ENCODE results near the gene TM9SF1. TPM values are rescaled to one million over a fixed set of nuclear protein-coding genes. Genes with fewer than 3 reads are reported as not detected.

TM9SF1 gene
- total and polyA plus RNA-seq, 10 of the 15 experiments (the other 5 are each of a cell fraction or from before 2014, with no cell fraction given), result 7.2 to 39.2 (median 17.6) TPM

DNA sequence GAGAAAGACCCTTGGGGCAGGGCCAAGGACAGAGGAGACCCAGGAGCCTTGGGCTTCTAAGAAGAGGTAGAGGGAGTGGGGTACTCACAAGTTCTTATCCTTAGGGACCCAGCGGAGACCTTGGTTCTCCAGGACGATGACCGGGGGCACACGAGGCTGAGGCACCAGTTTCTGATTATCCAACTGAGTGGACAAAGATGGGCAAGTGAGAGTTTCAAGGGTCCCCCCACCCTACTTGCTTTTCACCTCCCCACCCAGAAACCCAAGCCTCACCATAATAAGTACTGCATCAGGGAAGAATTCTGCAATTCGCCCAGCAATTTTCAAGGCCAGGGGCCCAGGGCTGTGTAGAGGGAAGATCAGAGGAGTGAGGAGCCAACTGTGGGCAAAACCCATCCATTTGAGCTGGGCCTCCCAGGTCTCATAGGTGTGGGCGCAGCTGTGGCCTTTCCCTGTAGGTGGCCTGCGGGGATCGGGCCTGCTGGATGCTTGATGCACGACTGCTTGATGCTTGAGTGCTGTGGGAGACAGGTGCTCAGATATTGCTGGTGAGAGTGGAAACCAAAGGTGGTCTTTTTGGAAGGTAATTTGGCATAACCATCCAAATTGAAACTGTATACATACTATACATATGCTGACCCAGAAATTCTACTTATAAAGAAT, 55.8 kb downstream of the TM9SF1 start:
- Histone ChIP-seq H4K20me1 (ENCODE audit: control insufficient read depth, insufficient read depth) (no peaks in the 10 kb centered on the region), H3K9me3 (replicated peaks; ENCODE audit: control insufficient read depth, insufficient read depth, low read length) (no peaks in the 10 kb centered on the region), H3K27ac (ENCODE audit: control insufficient read depth, insufficient read depth) (0 out of 2 replicates have a peak overlapping the region, but pooled peaks have one; percentile 6), H3K4me1 (ENCODE audit: control insufficient read depth, insufficient read depth, low read length) (peaks cover 43% of the 10 kb centered on the region), H3K36me3 (ENCODE audit: control insufficient read depth in 2 of 2, insufficient read depth in 2 of 2, low read length in 1 of 2) (peaks cover 12 to 28% of the 10 kb centered on the region in 2 experiments), H3K9ac (ENCODE audit: control insufficient read depth, insufficient read depth, low read length) (peak overlapping the region; percentile 52; the same call in 1 of the 2 replicates), H2AFZ (ENCODE audit: control insufficient read depth, low read depth, low read length) (no peak overlapping the region), H3K79me2 (ENCODE audit: control insufficient read depth, insufficient read depth, low read length) (peaks cover 66% of the 10 kb centered on the region), H3K4me3 (peak overlapping the region; percentile 68), H3K27me3 (replicated peaks in 1 of 2; ENCODE audit: control insufficient read depth in 2 of 2, insufficient read depth in 2 of 2, low read length in 1 of 2) (no peaks in the 10 kb centered on the region), H3K4me2 (ENCODE audit: control insufficient read depth, insufficient read depth) (peak overlapping the region; percentile 91)
- ChIA-PET RAD21 (ENCODE audit: unreplicated experiment) (interaction anchor here (1.0 to 6.8 kb wide), 4 partner anchors 21 to 43 kb away, joined by 4 to 69 read pairs (median 7); partner anchors contain the start of genes DCAF11, IRF9 and NRL), CTCF (interaction anchor here (1.3 to 4.9 kb wide), 3 partner anchors 9 to 23 kb away, joined by 4 to 39 read pairs (median 34); partner anchors contain the start of genes DCAF11, IRF9 and NRL), POLR2A (interaction anchor here (1.0 to 11.6 kb wide), 4 partner anchors 8 to 31 kb away, joined by 3 to 276 read pairs (median 80); partner anchors contain the start of genes DCAF11, IRF9, NRL and PSME2), SMC1A (ENCODE audit: uncharacterized antibody, unreplicated experiment) (interaction anchor here (1.1 to 7.7 kb wide), 5 partner anchors 9 to 30 kb away, joined by 4 to 70 read pairs (median 21); partner anchors contain the start of genes DCAF11, IRF9 and NRL)
- TF ChIP-seq SREBF2 (IDR thresholded peaks at IDR 0.05; ENCODE audit: low read length) (no peak), POLR2AphosphoS5 (IDR thresholded peaks at IDR 0.05; ENCODE audit: low read length) (peak; percentile 19; the same call in 1 of the 2 replicates), POLR2A (IDR thresholded peaks at IDR 0.05; ENCODE audit: low read depth, low read length) (peak; percentile 24; the same call in 1 of the 2 replicates), POLR2AphosphoS2 (IDR thresholded peaks at IDR 0.05; ENCODE audit: low read depth, low read length) (no peak)
- TF ChIP-seq, protein P1, sequence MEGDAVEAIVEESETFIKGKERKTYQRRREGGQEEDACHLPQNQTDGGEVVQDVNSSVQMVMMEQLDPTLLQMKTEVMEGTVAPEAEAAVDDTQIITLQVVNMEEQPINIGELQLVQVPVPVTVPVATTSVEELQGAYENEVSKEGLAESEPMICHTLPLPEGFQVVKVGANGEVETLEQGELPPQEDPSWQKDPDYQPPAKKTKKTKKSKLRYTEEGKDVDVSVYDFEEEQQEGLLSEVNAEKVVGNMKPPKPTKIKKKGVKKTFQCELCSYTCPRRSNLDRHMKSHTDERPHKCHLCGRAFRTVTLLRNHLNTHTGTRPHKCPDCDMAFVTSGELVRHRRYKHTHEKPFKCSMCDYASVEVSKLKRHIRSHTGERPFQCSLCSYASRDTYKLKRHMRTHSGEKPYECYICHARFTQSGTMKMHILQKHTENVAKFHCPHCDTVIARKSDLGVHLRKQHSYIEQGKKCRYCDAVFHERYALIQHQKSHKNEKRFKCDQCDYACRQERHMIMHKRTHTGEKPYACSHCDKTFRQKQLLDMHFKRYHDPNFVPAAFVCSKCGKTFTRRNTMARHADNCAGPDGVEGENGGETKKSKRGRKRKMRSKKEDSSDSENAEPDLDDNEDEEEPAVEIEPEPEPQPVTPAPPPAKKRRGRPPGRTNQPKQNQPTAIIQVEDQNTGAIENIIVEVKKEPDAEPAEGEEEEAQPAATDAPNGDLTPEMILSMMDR (IDR thresholded peaks at IDR 0.05 in 2 of 3, conservative IDR thresholded peaks at IDR 0.05 in 1 of 3; ENCODE audit: control insufficient read depth in 2 of 3, extremely low read depth in 1 of 3, insufficient read depth in 1 of 3, low read depth in 3 of 3, low read length in 3 of 3), result peak in 1 of 3 experiments; percentile 7; a peak in 1 of 6 replicates
- DNase-seq (ENCODE audit: low read depth, low spot score) (no peak), FAIRE-seq (no peak), ATAC-seq (no peak)
- BruUV-seq (replicated peaks), result no TSS peak
- WGBS (ENCODE audit: insufficient coverage, insufficient replicate concordance, low lambda C conversion rate, missing lambda C conversion rate), result 47% methylated on average over 9 of the region's 9 CpGs
- intact Hi-C loops (cut with micrococcal nuclease; ENCODE audit: unreplicated experiment) (no loop called here), in situ Hi-C loops (cut with MboI) (no loop called here)

Small RNAs within 50 kb of the gene (microRNA-seq; reads per million reads assigned to microRNA genes)
- not detected for gene MIR7703

Small RNAs within 50 kb of the gene (small RNA-seq; reads per million reads assigned to genes)
- gene AL136295.4 (not detected), gene CHMP4A (not detected), gene IPO4 (0.55 reads per million, percentile 11 among the genes with 10 or more reads in this experiment), gene IRF9 (0.31 reads per million), gene MDP1 (0.20 reads per million), gene RNA5SP383 (0.82 reads per million, percentile 25 among the genes with 10 or more reads in this experiment)

Other genes with a start within 250 kb of the TM9SF1 start
Only the 7 nearest of the 35 such genes appear.
- 141 and 151 TPM in 2 replicates for gene IRF9, start 34.2 kb downstream of the TM9SF1 start, total RNA-seq (2014; rRNA removed)
- 121 and 124 TPM in 2 replicates for gene IRF9, start 34.2 kb downstream of the TM9SF1 start, total RNA-seq (2014; rRNA removed; fragmentation: Illumina TruSeq; extraction: Trizol)
- gene IRF9, start 34.2 kb downstream of the TM9SF1 start, total RNA-seq (2021), result 146 and 161 TPM in 2 replicates
- gene IRF9, start 34.2 kb downstream of the TM9SF1 start, polyA plus RNA-seq (2011; rRNA removed), result 210 and 234 TPM in 2 replicates
- 140 and 192 TPM in 2 replicates for gene IRF9, start 34.2 kb downstream of the TM9SF1 start, polyA plus RNA-seq (2014; fragmentation: Illumina TruSeq; extraction: Trizol)
- gene IRF9, start 34.2 kb downstream of the TM9SF1 start, polyA plus RNA-seq (2014; fragmentation: Nextera tagmentation; extraction: Ambion mirVana), result 10 to 100 TPM; 47.6 to 58.7 TPM
- 184 and 187 TPM in 2 replicates for gene IRF9, start 34.2 kb downstream of the TM9SF1 start, polyA plus RNA-seq (2014; rRNA removed)
- 100 to 1,000 TPM; 172 to 180 TPM for gene IRF9, start 34.2 kb downstream of the TM9SF1 start, polyA plus RNA-seq (2016; fragmentation: Nextera tagmentation; extraction: Ambion mirVana)
- 24.8 and 28.0 TPM in 2 replicates for gene REC8, start 23.4 kb downstream of the TM9SF1 start, total RNA-seq (2014; rRNA removed)
- 12.3 and 13.1 TPM in 2 replicates for gene REC8, start 23.4 kb downstream of the TM9SF1 start, total RNA-seq (2014; rRNA removed; fragmentation: Illumina TruSeq; extraction: Trizol)
- 68.3 and 76.9 TPM in 2 replicates for gene REC8, start 23.4 kb downstream of the TM9SF1 start, total RNA-seq (2021)
- gene REC8, start 23.4 kb downstream of the TM9SF1 start, polyA plus RNA-seq (2011; rRNA removed), result 7.6 and 11.2 TPM in 2 replicates
- gene REC8, start 23.4 kb downstream of the TM9SF1 start, polyA plus RNA-seq (2014; fragmentation: Illumina TruSeq; extraction: Trizol), result 19.7 and 30.3 TPM in 2 replicates
- 1 to 10 TPM; 4.2 to 9.6 TPM for gene REC8, start 23.4 kb downstream of the TM9SF1 start, polyA plus RNA-seq (2014; fragmentation: Nextera tagmentation; extraction: Ambion mirVana)
- 53.1 and 62.7 TPM in 2 replicates for gene REC8, start 23.4 kb downstream of the TM9SF1 start, polyA plus RNA-seq (2014; rRNA removed)
- gene REC8, start 23.4 kb downstream of the TM9SF1 start, polyA plus RNA-seq (2016; fragmentation: Nextera tagmentation; extraction: Ambion mirVana), result 10 to 100 TPM; 50.3 to 50.5 TPM
- 77.1 and 139 TPM in 2 replicates for gene IPO4, start 6.6 kb downstream of the TM9SF1 start, total RNA-seq (2014; rRNA removed)
- 21.8 and 23.0 TPM in 2 replicates for gene IPO4, start 6.6 kb downstream of the TM9SF1 start, total RNA-seq (2014; rRNA removed; fragmentation: Illumina TruSeq; extraction: Trizol)
- gene IPO4, start 6.6 kb downstream of the TM9SF1 start, total RNA-seq (2021), result 88.9 and 113 TPM in 2 replicates
- 6.6 and 12.6 TPM in 2 replicates for gene IPO4, start 6.6 kb downstream of the TM9SF1 start, polyA plus RNA-seq (2011; rRNA removed)
- gene IPO4, start 6.6 kb downstream of the TM9SF1 start, polyA plus RNA-seq (2014; fragmentation: Illumina TruSeq; extraction: Trizol), result 15.5 and 30.7 TPM in 2 replicates
- 10 to 100 TPM in 1 of 2 experiments, 1 to 10 TPM in 1; 7.8 to 10.3 TPM for gene IPO4, start 6.6 kb downstream of the TM9SF1 start, polyA plus RNA-seq (2014; fragmentation: Nextera tagmentation; extraction: Ambion mirVana)
- gene IPO4, start 6.6 kb downstream of the TM9SF1 start, polyA plus RNA-seq (2014; rRNA removed), result 44.5 and 72.1 TPM in 2 replicates
- gene IPO4, start 6.6 kb downstream of the TM9SF1 start, polyA plus RNA-seq (2016; fragmentation: Nextera tagmentation; extraction: Ambion mirVana), result 100 to 1,000 TPM in 1 of 2 experiments, 10 to 100 TPM in 1; 92.1 to 104 TPM
- gene TSSK4, start 10.3 kb upstream of the TM9SF1 start, total RNA-seq (2014; rRNA removed), result not detected in 2 replicates
- gene TSSK4, start 10.3 kb upstream of the TM9SF1 start, total RNA-seq (2014; rRNA removed; fragmentation: Illumina TruSeq; extraction: Trizol), result 0.18 TPM in 1 of 2 replicates, not detected in the other
- not detected in 2 replicates for gene TSSK4, start 10.3 kb upstream of the TM9SF1 start, total RNA-seq (2021)
- 0.07 and 0.11 TPM in 2 replicates for gene TSSK4, start 10.3 kb upstream of the TM9SF1 start, polyA plus RNA-seq (2011; rRNA removed)
- gene TSSK4, start 10.3 kb upstream of the TM9SF1 start, polyA plus RNA-seq (2014; fragmentation: Illumina TruSeq; extraction: Trizol), result not detected in 2 replicates
- under 1 TPM; 0.04 to 0.08 TPM for gene TSSK4, start 10.3 kb upstream of the TM9SF1 start, polyA plus RNA-seq (2014; fragmentation: Nextera tagmentation; extraction: Ambion mirVana)
- gene TSSK4, start 10.3 kb upstream of the TM9SF1 start, polyA plus RNA-seq (2014; rRNA removed), result 0.23 TPM in 1 of 2 replicates, not detected in the other
- under 1 TPM; 0.44 to 0.79 TPM for gene TSSK4, start 10.3 kb upstream of the TM9SF1 start, polyA plus RNA-seq (2016; fragmentation: Nextera tagmentation; extraction: Ambion mirVana)
- gene CHMP4A, start 18.0 kb upstream of the TM9SF1 start, total RNA-seq (2014; rRNA removed), result 31.7 and 35.6 TPM in 2 replicates
- 47.4 and 49.4 TPM in 2 replicates for gene CHMP4A, start 18.0 kb upstream of the TM9SF1 start, total RNA-seq (2014; rRNA removed; fragmentation: Illumina TruSeq; extraction: Trizol)
- gene CHMP4A, start 18.0 kb upstream of the TM9SF1 start, total RNA-seq (2021), result 33.0 and 35.5 TPM in 2 replicates
- 81.0 and 81.1 TPM in 2 replicates for gene CHMP4A, start 18.0 kb upstream of the TM9SF1 start, polyA plus RNA-seq (2011; rRNA removed)
- gene CHMP4A, start 18.0 kb upstream of the TM9SF1 start, polyA plus RNA-seq (2014; fragmentation: Illumina TruSeq; extraction: Trizol), result 97.5 and 107 TPM in 2 replicates
- 100 to 1,000 TPM; 110 to 151 TPM for gene CHMP4A, start 18.0 kb upstream of the TM9SF1 start, polyA plus RNA-seq (2014; fragmentation: Nextera tagmentation; extraction: Ambion mirVana)
- gene CHMP4A, start 18.0 kb upstream of the TM9SF1 start, polyA plus RNA-seq (2014; rRNA removed), result 63.8 and 73.8 TPM in 2 replicates
- gene CHMP4A, start 18.0 kb upstream of the TM9SF1 start, polyA plus RNA-seq (2016; fragmentation: Nextera tagmentation; extraction: Ambion mirVana), result 100 to 1,000 TPM in 1 of 2 experiments, 10 to 100 TPM in 1; 88.5 to 103 TPM
- gene MDP1, start 20.6 kb upstream of the TM9SF1 start, total RNA-seq (2014; rRNA removed), result 11.1 and 15.4 TPM in 2 replicates
- 9.3 and 10.4 TPM in 2 replicates for gene MDP1, start 20.6 kb upstream of the TM9SF1 start, total RNA-seq (2014; rRNA removed; fragmentation: Illumina TruSeq; extraction: Trizol)
- 12.6 and 12.8 TPM in 2 replicates for gene MDP1, start 20.6 kb upstream of the TM9SF1 start, total RNA-seq (2021)
- gene MDP1, start 20.6 kb upstream of the TM9SF1 start, polyA plus RNA-seq (2011; rRNA removed), result 19.3 and 21.9 TPM in 2 replicates
- 10.1 and 13.5 TPM in 2 replicates for gene MDP1, start 20.6 kb upstream of the TM9SF1 start, polyA plus RNA-seq (2014; fragmentation: Illumina TruSeq; extraction: Trizol)
- gene MDP1, start 20.6 kb upstream of the TM9SF1 start, polyA plus RNA-seq (2014; fragmentation: Nextera tagmentation; extraction: Ambion mirVana), result 10 to 100 TPM; 39.2 to 45.8 TPM
- gene MDP1, start 20.6 kb upstream of the TM9SF1 start, polyA plus RNA-seq (2014; rRNA removed), result 14.2 and 27.7 TPM in 2 replicates
- 10 to 100 TPM; 38.0 to 38.9 TPM for gene MDP1, start 20.6 kb upstream of the TM9SF1 start, polyA plus RNA-seq (2016; fragmentation: Nextera tagmentation; extraction: Ambion mirVana)
- gene NEDD8, start 36.9 kb upstream of the TM9SF1 start, total RNA-seq (2014; rRNA removed), result 172 and 220 TPM in 2 replicates
- gene NEDD8, start 36.9 kb upstream of the TM9SF1 start, total RNA-seq (2014; rRNA removed; fragmentation: Illumina TruSeq; extraction: Trizol), result 279 and 289 TPM in 2 replicates
- 163 and 164 TPM in 2 replicates for gene NEDD8, start 36.9 kb upstream of the TM9SF1 start, total RNA-seq (2021)
- gene NEDD8, start 36.9 kb upstream of the TM9SF1 start, polyA plus RNA-seq (2011; rRNA removed), result 237 and 279 TPM in 2 replicates
- 298 and 308 TPM in 2 replicates for gene NEDD8, start 36.9 kb upstream of the TM9SF1 start, polyA plus RNA-seq (2014; fragmentation: Illumina TruSeq; extraction: Trizol)
- gene NEDD8, start 36.9 kb upstream of the TM9SF1 start, polyA plus RNA-seq (2014; fragmentation: Nextera tagmentation; extraction: Ambion mirVana), result 100 to 1,000 TPM; 838 to 991 TPM
- gene NEDD8, start 36.9 kb upstream of the TM9SF1 start, polyA plus RNA-seq (2014; rRNA removed), result 265 and 301 TPM in 2 replicates
- 100 to 1,000 TPM; 307 to 335 TPM for gene NEDD8, start 36.9 kb upstream of the TM9SF1 start, polyA plus RNA-seq (2016; fragmentation: Nextera tagmentation; extraction: Ambion mirVana)

All from GM12878 (cell line).